HG03025 (cell line): Measurements from ENCODE around the gene ZNF567.
"Not testable (repeated sequence)": the region's sequence is repeated elsewhere in the genome, so short reads cannot be mapped to it uniquely, and the experiment has no call there.

ENCODE experiments used
- ATAC-seq: cut with Tn5 transposase; IDR thresholded peaks from one replicate; pipeline ENCODE4 v1.9.1; 2021; ENCODE audit warnings: mild to moderate bottlenecking, moderate library complexity; ENCODE audit not compliant: unreplicated experiment, low FRiP score

The ZNF567 gene

DNA sequence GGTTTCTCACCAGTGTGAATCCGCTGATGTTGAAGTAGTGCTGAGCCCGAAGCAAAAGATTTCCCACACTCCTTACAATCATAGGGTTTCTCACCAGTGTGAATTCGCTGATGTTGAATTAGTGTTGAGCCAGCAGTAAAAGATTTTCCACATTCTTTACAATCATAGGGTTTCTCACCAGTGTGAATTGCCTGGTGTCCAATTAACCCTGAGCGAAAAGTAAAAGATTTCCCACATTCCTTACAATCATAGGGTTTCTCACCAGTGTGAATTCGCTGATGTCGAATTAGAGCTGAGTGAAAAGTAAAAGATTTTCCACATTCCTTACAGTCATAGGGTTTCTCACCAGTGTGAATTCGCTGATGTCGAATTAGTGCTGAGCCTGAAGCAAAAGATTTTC, 62.2 kb downstream of the ZNF567 start:
- not testable (repeated sequence) for ATAC-seq

GRCh38 chr19:36750066-36750691, 62.8 kb downstream of the ZNF567 start:
- ATAC-seq, result no peak
